GM21515 (cell line): ENCODE data around the gene MICAL3.
"Not testable (repeated sequence)": the region's sequence is repeated elsewhere in the genome, so short reads cannot be mapped to it uniquely, and the experiment has no call there.

Experiments
- ATAC-seq: cut with Tn5 transposase; IDR thresholded peaks from one replicate; pipeline ENCODE4 v1.9.1; 2021; ENCODE audit not compliant: unreplicated experiment

MICAL3 gene

GRCh38 chr22:17892376-17892775, 132.0 kb downstream of the MICAL3 start:
- no peak for ATAC-seq

DNA sequence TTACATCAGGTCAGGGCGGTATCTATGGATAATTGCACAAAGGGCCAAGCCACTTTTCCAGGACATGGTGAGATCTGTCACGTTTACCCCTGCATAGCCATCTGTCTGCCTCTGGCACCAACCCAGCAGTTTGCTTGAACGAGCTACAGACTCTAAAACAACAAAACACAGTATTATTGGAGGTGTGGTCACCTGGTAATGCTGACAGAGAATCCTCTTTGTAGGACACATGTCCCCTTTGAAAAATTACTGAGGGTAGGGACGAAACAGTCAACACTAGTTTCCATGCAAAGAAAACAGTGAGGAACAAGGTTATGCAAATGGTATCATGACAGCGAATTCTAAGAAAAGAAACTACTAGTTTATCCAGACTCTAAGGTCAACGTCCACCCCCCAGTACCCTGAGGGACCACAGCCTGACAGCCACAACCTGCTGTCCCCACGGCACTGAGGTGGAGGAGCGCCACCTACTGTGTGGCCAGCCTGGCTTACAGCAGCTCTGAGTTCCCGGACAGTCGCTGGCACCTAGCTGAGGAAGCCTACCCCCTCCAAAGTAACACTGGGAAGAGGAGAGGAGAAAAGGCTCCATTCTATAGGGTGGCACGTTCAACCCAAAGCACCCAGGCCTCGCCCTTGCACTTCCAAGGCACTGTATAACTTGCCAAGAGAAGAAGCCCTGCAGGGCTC, 132.7 kb downstream of the MICAL3 start:
- ATAC-seq: no peak

DNA sequence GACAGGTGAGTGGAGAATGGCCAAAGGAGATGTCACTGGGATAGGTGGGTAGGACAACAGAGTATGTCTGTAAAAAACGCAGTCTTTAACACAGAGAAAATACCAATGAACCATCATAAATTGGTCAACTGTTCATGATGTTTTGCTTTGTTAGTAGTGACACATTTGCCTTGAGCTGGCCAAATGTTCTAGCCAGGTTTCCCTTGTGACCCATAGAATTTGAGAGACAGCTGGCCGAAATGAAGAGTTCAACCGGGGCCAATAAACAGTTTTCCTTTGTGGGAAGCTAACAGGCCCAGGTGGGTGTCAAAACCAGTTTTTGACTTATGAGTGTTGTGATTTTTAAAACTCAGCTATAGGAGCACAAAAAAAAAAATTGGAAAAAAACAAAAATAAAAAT, 133.5 kb downstream of the MICAL3 start:
- ATAC-seq: no peak

DNA sequence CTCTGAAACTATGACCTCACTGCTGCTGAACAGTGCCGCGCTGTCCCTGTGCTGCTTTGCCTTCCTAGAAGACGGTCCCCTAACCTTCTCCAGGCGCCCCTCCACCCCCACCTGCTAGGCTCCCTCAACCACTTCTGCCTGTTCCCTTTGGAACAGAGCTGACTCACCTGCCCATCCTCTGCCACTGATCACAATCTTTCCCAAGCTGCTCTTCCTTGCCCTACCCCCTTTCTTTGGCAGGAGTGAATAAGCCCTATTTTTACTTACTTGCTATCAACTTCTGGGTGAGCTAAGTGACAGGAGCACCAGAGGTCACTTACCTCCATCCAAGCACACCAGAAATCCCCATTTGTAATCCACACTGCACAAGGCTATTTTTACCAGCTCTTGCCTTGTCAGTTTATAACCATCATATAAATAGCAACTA, 134.1 kb downstream of the MICAL3 start:
- no peak for ATAC-seq

DNA sequence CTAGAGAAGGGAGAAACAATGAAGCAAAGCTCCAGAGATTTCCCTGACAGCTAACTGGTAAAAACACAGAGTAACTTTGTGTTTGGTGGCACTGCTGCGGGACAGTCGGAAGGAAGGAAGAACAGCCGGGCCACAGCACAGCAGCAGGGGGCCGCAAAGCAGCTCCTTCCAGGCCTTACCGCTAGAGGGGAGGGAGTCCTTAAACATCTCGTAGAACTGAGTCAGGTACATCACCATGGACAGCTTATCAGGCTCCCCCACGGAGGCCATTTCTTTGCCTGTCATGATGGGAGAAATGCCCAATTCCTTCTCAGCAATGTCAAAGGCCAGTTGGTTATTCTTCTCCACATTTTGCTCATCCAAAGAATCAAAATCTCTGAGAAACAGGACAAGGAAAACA, 135.5 kb downstream of the MICAL3 start:
- no peak for ATAC-seq

GRCh38 chr22:17888439-17888838, 135.9 kb downstream of the MICAL3 start:
- ATAC-seq: no peak

DNA sequence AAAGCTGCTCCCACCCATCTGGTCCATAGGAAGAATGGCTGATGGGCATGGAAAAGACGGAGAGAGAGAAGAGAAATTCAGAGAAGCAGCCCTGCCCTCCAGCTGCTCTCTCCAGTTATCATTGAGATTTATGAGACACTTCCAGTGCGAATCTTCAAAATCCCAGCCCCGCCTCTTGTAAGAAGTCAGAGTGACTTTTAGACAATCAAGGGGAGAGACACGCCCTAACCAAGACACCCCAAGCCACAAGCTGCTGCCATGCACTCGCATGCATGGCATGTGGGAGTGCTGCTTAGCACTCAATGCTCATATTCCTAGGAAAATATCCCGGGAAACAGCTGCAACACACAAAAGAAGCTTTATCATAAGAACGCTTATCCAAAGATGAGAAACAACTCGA, 139.5 kb downstream of the MICAL3 start:
- ATAC-seq: no peak

GRCh38 chr22:17884084-17884483, 140.3 kb downstream of the MICAL3 start:
- ATAC-seq: no peak

DNA sequence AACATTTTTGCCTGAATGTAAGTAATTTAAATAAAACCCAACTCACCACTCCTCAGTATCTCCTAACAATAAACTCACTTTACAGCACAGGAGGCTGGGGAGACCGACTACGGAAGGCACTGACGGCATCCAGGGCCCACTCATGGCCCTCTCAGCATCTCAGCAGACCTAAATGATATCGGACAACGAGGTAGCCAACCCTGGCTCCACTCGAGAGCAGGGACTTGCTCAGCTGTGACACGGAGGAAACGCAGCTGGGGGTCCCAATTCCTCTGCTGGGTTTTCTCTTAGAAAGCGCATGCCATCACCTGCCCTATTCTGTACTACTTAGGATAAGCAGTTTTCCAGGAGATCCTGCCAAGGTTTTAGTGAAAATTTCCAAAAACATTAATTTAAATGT, 141.0 kb downstream of the MICAL3 start:
- ATAC-seq: no peak

- ATAC-seq: no peak
These were observed 141.6 kb downstream of the MICAL3 start for GRCh38 chr22:17882727-17883126.

GRCh38 chr22:17882162-17882561, 142.2 kb downstream of the MICAL3 start:
- no peak for ATAC-seq

DNA sequence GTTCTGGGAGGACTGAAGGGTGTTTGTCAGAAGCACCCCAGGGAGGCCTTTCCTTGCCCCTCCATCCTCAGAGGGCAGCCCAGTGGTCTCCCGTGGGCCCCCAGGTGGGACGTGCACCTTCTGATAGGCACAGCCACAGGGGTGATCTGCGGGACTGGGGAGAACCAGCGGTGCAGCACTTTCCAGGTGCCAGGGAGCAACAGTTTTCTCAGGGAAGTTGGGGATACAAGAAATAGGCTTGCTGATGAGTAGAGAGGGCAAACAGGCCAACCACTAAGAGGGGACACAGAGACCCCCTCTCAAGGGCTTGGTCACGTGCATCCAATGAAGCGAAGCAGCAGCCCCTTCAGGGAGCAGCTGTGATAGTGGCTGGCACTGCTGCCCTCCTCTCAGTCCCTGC, 143.0 kb downstream of the MICAL3 start:
- ATAC-seq: no peak

- no peak for ATAC-seq
These were observed 143.9 kb downstream of the MICAL3 start for GRCh38 chr22:17880468-17880867.

- ATAC-seq: no peak
These were observed 144.3 kb downstream of the MICAL3 start for GRCh38 chr22:17880020-17880419.

DNA sequence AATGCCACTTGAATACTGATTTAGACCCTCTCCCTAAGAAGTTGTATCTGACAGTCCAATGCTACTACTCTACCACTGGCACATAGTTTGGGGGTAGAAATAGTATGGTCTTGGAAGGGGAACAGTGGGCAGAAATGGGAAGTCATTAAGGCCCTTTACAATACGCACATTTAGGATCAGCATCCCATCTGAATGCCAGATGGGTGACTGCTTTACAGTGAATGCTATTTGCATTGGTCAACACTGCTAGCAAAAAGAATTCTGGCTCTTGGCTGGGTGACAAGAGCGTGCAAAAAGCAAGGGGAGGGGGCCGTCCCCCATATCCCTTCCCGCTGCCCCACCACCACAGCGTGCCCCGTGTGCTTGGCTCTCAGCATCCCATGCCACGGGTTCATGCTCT, 145.4 kb downstream of the MICAL3 start:
- no peak for ATAC-seq

- ATAC-seq: no peak
These were observed 146.1 kb downstream of the MICAL3 start for GRCh38 chr22:17878186-17878694.

DNA sequence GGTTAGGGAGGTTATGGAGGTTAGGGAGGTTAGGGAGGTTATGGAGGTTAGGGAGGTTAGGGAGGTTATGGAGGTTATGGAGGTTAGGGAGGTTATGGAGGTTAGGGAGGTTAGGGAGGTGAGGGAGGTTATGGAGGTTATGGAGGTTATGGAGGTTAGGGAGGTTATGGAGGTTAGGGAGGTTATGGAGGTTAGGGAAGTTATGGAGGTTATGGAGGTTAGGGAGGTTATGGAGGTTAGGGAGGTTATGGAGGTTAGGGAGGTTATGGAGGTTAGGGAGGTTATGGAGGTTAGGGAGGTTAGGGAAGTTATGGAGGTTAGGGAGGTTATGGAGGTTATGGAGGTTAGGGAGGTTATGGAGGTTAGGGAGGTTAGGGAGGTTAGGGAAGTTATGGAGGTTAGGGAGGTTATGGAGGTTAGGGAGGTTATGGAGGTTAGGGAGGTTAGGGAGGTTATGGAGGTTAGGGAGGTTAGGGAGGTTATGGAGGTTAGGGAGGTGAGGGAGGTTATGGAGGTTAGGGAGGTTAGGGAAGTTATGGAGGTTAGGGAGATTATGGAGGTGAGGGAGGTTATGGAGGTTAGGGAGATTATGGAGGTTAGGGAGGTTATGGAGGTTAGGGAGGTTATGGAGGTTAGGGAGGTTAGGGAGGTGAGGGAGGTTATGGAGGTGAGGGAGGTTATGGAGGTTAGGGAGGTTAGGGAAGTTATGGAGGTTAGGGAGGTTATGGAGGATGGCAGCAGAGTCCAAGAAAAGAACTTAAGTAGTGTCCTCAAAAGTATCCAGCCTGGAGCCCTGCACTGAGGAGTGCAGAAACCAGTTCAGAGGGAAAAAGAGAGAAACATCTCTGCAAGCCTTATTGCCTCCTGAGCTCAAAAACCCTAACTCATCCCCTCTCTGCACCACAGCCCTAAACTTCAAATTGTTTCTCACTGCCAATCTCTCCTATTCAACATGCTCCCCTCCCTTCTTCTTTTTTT, 147.2 kb downstream of the MICAL3 start:
- not testable (repeated sequence) for ATAC-seq

DNA sequence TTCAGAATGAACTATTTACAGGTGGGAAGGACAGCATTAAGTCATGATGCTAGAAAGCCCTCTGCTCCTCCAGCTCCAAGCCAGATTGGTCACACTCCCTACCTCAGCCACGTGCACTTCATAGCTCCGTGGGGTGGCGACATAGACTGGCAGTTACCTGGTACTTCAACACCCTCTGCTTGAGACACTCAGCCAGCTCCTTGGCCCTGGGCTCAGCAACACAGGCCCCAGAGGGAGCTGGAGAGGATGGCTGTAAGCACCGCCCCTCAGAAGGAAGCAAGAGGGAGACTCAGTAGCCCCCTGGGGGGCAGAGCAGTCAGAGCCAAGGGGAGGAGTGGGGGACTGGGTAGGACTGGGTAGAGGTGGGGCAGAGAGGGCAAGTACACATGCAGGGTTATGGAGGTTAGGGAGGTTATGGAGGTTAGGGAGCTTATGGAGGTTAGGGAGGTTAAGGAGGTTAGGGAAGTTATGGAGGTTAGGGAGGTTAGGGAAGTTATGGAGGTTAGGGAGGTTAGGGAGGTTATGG, 148.0 kb downstream of the MICAL3 start:
- no peak for ATAC-seq

DNA sequence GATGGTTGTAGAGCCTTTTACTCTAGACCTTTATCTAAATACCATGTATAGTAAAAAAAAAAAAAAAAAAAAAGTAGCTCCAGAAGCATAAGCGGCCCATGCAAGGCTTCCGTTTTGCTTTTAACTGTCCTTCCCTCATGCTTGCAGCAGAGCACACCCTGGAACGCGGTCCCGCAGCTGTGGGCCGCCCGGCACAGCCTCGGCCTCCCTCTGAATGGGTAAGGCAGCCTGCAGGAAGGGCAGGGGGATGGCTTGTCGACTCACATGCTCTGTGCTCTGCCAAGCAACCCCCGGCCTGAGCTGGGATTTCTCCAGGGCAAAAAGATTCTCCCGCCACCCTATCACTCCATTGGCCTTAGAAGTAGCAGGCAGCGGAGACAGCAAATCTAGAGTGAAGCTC, 148.7 kb downstream of the MICAL3 start:
- no peak for ATAC-seq

- no peak for ATAC-seq
These were observed 149.2 kb downstream of the MICAL3 start for GRCh38 chr22:17875156-17875555.

DNA sequence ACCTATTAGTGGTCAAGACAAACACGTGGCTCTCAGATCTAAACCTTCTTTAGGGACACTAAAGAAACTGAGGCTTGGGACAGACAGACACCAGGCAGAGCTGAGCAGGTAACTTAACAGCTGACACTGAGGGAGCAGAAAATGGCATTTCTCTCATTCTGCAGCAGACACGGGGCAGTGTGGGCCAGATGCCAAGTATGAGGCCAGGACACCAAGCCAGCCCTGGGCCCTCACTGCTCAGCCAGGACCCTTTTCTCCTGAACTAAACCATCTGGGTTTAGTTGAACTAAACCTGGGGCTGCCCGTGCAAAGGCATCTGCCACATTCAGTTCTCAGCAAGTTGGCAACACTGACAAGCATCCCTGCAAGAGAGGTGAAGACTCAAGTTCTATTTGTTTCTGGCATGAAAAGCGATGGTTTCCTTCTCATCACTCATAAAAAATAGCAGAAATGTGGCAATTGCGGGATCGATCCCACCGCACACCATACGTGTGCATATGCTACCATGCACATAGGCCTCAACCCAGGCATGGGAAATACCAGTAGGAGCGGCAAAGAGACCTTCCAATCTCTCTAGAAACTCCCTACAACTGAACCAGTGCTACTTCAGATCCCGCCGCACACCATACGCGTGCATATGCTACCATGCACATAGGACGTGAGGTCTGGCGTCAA, 150.0 kb downstream of the MICAL3 start:
- ATAC-seq: no peak
